SH-SY5Y (cell line): Measurements from ENCODE around the gene TRIM66.

ENCODE experiments used
- GATA2 ChIP-seq: IDR thresholded peaks from 2 replicates; pipeline ENCODE4 v1.6.1; 2011; ENCODE audit warnings: mild to moderate bottlenecking, low read depth, low read length
- GATA3 ChIP-seq: IDR thresholded peaks from 2 replicates; pipeline ENCODE4 v1.6.1; 2011; ENCODE audit warnings: low read depth, mild to moderate bottlenecking, low read length, moderate library complexity

DNA sequence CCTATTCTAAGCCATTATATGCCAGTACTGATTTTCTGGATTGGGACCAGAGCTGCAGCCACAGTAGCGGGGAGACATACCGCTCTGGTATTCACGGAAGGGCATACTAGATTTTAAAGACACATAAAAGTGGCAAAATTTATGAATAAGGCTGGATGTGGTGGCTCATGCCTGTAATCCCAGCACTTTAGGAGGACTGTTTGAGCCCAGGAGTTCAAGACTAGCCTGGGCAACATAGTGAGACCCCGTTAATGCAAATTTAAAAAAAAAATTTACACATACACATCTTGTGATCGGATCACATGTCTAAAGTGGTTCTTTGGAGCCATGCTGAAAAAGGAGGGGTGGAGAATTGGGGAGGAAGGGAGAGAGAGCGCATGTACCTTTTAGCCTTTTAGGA lies 9.1 kb upstream of the TRIM66 start:
- TF ChIP-seq GATA2 = no peak
- TF ChIP-seq GATA3 = no peak
